Esophagus muscularis mucosa (tissue), 3 donors: ENCODE measurements around the gene GUCY2D.

ENCODE experiments used
- POLR2AphosphoS5 ChIP-seq, 2 donors: sonication (generic); formaldehyde crosslinking; IDR thresholded peaks; one replicate each; pipeline ENCODE4 v1.6.1; 2017; ENCODE audit warnings: antibody characterized with exemption in 2 of 2
- TF ChIP-seq, protein P1 (sequence below), 3 experiments: fragments of 200-600 bp in 2 of 3; fragments of 450-650 bp in 1 of 3; sonication (generic) in 2 of 3; IDR thresholded peaks; one replicate each; pipeline ENCODE4 v1.5.1; 2017 to 2019; ENCODE audit warnings: antibody characterized with exemption in 3 of 3, mild to moderate bottlenecking in 2 of 3, moderate library complexity in 1 of 3

DNA sequence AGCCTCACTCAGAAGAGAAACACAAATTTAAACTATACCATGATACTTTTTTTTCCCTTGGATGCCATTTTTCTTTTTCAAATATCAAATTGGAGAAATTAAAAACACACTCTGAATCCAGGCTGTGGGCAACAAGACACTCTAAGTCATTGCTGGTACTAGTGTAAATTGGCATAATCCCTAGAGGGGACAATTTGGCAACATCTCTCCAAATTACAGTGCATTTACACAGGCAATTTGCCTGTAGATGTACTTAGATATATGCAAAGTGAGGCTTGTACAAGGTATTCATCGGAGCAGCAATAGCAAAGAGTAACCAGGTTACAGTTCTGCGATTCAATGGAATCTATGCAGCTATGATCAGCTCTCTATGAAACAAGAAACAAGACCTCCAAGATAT lies 6.7 kb upstream of the GUCY2D start:
- no peak for TF ChIP-seq POLR2AphosphoS5 (IDR thresholded peaks at IDR 0.05)
- TF ChIP-seq, protein P1, sequence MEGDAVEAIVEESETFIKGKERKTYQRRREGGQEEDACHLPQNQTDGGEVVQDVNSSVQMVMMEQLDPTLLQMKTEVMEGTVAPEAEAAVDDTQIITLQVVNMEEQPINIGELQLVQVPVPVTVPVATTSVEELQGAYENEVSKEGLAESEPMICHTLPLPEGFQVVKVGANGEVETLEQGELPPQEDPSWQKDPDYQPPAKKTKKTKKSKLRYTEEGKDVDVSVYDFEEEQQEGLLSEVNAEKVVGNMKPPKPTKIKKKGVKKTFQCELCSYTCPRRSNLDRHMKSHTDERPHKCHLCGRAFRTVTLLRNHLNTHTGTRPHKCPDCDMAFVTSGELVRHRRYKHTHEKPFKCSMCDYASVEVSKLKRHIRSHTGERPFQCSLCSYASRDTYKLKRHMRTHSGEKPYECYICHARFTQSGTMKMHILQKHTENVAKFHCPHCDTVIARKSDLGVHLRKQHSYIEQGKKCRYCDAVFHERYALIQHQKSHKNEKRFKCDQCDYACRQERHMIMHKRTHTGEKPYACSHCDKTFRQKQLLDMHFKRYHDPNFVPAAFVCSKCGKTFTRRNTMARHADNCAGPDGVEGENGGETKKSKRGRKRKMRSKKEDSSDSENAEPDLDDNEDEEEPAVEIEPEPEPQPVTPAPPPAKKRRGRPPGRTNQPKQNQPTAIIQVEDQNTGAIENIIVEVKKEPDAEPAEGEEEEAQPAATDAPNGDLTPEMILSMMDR (IDR thresholded peaks at IDR 0.05), result no peak
